ENCODE results near the gene FATE1.

FATE1 gene

GRCh38 chrX:151743651-151744470, 28.0 kb downstream of the FATE1 start:
- DNase-seq (ENCODE audit: low read depth), result no peak

DNA sequence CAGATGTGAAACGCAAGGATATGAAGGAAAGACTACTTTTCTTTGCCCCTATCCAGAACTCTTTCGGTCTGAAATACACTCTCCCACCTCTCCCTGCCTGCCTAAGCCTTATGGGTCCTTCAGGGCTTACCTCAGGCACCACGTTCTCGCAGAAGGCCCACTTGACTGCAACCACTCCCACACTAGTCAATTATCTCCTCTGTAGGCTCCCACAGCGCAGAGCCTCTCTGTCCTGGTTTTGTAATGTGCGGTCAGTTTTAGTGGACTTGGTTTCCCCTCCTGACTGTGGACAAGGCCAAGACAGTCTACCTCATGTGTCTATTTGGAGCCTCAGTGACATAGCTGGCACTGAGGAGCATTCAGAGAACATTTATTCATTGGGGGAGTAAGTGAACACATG, 29.8 kb downstream of the FATE1 start:
- DNase-seq (ENCODE audit: low read depth), result no peak

DNA sequence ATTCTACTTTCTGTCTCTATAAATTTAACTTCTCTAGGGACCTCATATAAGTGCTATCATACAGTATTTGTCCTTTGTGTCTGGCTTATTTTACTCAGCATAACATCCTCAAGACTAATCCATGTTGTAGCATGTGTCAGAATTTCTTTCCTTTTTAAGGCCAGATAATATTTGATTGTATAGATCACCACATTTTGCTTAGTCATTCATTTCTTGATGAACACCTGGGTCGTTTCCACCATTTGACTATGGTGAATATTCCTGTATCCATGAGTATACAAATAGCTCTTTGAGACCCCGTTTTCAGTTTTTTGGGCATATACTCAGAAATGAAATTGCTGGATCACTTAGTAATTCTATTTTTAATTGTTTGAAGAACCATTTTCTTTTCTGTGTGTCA, 30.7 kb downstream of the FATE1 start:
- DNase-seq (ENCODE audit: low read depth), result no peak

DNA sequence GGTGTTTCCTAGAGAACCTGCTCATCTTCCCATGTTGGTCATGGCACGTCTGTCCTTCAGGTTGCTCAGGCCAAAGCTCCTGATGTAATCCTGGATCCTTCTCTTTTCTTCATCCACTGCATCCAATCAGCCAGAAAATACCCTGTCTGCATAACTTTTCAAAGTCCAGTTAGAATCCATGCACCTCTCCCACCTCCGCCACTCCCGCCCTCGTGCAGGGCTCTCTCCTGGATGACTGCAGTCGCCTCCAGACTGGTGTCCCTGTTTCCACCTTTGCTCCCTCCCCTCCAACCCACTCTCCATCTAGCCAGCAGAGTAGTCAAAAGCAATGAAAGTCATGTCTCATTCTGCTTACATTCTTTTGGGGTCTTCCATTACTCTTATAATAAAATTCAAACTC, 34.7 kb downstream of the FATE1 start:
- DNase-seq (ENCODE audit: low read depth), result no peak

DNA sequence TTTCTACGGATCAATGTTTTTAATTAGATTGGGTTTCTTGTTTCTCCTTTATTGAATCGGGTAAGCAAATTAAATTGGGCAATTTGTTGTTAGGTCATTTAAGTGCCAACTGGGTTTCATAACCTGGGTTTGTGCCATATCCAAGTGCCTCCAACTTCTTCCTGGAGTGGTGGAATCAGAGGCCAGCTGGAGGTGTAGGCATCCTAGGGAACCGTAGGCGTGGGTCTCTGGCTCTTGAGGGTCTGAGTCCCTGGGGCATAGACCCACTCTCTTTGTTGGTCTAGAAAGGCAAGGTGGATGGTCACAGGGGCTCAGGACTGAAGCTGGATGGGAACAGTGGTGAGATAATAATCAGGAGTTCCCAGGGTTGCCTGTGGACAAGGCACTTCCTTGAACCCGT, 37.0 kb downstream of the FATE1 start:
- no peak for DNase-seq (ENCODE audit: low read depth)

DNA sequence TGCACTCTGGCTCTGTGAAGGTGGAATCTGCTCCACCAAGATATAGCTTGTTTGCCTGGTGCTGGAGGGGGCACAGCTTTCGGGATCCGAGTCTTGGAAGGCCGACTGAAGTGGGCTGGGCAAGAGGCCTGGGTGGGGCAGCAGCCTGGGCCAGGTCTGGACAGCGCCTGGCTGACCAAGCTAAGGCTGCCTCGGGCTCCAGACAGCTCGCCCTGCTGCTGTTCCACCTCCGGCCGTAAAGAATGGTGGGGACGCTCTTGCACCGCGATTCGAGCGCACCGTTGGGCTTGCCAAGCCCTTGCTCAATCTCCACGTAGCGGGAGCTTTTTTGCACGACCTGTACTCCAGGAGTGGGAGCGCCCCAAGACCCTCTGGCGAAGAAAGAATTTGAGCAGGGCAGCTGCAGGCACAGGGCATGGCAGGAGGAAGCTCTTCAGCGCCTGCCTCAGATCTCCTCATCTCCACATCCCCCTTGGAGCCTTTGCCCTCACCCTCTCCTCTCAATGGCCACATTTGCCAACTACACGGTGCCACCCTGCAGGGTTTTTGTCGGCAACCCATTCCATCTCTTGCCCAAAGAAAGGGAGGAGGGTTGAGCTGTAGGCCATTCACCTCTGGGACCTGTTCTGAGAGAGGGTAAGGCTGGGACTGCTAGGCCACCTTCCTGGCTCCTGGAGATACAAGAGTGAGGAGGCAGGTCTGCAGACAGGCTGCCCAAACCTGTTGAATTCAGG, 37.6 kb downstream of the FATE1 start:
- DNase-seq (ENCODE audit: low read depth), result peak; percentile 27

GRCh38 chrX:151754047-151754429, 38.2 kb downstream of the FATE1 start:
- no peak for DNase-seq (ENCODE audit: low read depth)

DNA sequence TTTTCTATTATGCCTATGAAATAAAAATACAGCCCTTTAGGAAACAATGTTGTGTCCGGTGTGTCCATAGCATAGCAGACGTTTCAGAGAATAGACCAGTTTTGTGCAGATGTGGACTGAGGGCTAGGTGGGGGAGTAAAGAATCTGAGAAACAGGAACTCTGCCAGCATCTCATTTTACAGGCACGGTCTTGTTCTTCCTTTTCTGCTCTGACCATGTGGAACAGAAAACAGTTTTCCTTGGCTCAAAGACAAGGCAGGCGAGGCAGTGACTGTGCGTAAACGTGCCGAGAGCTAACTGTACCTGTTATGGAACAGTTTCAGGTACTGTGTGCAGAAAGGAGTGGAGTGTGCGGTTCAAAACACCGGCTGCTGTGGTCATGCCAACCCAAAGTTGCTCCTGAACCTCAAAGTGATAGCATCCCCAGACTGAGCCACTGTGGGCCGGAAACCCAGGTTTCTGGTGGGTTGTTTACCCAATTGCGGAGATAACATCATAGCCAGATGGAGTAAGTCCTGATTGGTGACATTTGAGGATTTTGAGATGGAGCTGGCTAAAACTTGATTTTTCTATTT, 38.9 kb downstream of the FATE1 start:
- DNase-seq (ENCODE audit: low read depth), result no peak

DNA sequence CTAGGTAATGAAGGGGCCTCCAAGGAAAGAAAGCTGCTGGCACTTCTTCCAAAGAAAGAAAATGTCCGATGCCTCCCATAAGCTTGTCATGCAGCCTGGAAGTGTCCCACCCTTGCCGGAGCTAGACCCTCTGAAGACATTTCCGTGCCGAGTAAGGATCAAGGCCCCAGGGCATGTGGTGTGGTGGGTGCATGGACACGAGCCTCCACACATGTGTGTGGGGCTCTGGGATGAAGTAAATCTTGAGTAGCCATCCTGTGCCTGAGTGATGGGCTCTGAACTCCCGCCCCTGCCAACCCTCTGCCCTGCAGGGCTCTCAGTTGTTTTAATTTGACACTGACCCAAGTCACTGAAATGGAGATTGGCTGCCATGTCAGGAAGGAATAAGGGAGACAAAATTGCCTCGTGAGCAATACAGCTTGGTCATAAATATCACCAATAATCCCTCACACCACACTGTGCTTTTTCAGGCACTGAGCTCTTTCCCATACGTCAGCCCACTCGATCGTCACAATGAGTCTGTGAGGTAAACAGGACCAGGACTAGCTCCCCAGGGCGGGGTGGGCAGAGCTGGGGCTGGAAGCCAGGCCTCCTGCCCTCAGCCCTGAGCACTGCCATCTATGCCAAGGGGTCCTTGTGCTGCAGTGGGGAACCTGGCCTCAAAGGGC, 43.3 kb downstream of the FATE1 start:
- no peak for DNase-seq (ENCODE audit: low read depth)

GRCh38 chrX:151762802-151763201, 47.0 kb downstream of the FATE1 start:
- DNase-seq (ENCODE audit: low read depth), result no peak

GRCh38 chrX:151763711-151764110, 47.9 kb downstream of the FATE1 start:
- DNase-seq (ENCODE audit: low read depth), result no peak

GRCh38 chrX:151765026-151765425, 49.2 kb downstream of the FATE1 start:
- DNase-seq (ENCODE audit: low read depth), result no peak

DNA sequence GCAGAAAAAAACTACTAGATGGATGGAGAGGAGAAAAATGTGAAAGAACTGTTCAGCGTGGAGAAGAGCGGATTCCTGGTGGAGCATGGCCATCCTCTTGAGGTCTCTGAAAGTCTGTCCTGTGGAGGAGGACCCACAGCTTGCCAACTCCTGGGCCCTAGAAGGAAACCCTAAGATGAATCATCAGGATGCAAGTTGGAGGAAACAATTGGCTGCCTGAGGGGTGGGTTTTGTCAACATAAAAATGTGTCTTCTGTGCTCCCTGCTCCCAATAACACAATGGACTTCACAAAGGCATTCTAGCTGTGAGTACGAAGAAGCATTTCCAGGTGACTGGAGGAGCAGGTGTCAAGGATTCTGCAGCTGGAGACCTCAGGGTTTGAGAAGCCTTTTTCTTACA, 55.9 kb downstream of the FATE1 start:
- DNase-seq (ENCODE audit: low read depth), result no peak
